Cardiac septum (tissue), 1 donor: ENCODE data around the gene SYNM. TPM values are rescaled to one million over a fixed set of nuclear protein-coding genes. Genes with fewer than 3 reads are reported as not detected.
"Not testable (repeated sequence)": the region's sequence is repeated elsewhere in the genome, so short reads cannot be mapped to it uniquely, and the experiment has no call there.

Experiments
- DNase-seq: peaks from one replicate; pipeline ENCODE4 v3.0.0-alpha.2; 2020; ENCODE audit warnings: low spot score
- intact Hi-C: fragments of 100-400 bp; cut with DNase I; formaldehyde crosslinking; loops from one replicate; pipeline ENCODE4 v1.14.0; 2022
- total RNA-seq: library from RNA; stranded (reverse); fragmentation: NEBNext Ultra II Directional; extraction: Animal tissue kit (Norgen Biotek cat#: 25700); gene quantifications from one replicate; pipeline ENCODE4 v1.2.1, GENCODE V29; 2021
- donor health status: DM: no; HTN: no; CAD: no.

The SYNM gene
- total RNA-seq, 1 donor from 2014 or later: 395 TPM

DNA sequence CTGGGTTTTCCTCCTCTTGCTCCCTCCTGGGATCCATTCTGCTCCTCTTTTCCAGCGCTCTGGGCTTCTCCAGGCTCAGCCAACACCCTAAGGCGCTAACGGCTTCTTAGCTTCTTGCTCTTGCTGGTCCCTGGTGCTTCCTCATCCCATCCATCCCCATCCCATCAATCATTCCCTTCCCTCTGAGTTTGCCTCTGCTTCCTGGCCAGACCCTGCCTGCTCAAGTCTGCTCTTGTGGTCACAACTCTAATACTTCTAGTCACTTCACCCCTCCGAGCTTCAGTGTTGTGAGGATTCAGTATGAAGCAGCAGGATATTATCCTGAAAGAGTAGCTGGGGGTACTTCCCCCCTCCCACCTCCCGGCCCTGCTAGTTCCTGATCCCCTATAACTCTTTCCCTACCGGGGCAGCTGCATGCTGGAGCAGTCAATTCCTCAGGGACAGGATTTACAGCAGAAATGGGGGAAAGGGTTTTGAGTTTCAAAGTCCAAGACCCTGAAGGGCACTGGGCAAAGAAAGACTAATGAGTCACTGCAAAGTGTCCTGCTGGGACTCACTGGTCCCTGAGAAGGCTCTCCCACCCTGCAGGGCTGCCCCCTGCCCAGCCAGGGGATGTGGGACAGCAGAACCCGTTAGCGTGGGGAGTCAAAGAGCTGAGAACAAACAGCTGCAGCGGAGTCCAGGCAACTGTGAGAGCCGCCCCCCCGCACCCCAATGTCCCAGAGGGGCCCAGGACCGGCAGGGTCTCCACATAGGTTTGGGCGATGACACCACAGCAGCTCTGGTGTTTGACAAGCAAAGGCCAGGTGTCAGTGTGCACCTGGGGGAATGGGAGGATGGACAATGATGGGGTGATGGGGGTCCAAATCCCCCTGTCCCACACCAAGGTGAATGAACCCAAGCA lies 2.3 kb upstream of the SYNM start:
- intact Hi-C loops: loop anchor here (10.0 kb wide), 1 partner anchor 632 kb away; the partner anchor contains the start of gene LYSMD4

DNA sequence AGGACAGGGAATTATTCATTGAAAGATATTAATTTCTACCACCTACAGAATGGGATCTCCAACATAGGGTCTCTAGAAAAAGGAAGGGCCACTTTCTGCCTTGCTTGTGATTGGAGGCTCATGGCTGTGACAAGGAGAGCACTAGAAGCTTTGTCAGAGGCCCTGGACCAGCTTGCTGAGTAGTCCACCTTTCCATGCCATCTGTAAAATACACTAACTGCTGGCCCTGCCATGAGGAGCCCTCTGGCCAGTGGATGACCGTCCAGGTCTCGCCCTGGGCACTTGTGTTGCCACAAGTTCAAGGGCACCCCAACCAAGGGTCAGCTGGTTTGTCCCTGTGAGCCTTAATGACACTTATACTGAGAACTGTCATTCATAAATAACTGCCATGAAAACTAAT lies 1.6 kb upstream of the SYNM start:
- intact Hi-C loops: loop anchor here (10.0 kb wide), 1 partner anchor 632 kb away; the partner anchor contains the start of gene LYSMD4
- no peak for DNase-seq

More for the DNA sequence above, 2.3 kb upstream of the SYNM start:
- no peak for DNase-seq

DNA sequence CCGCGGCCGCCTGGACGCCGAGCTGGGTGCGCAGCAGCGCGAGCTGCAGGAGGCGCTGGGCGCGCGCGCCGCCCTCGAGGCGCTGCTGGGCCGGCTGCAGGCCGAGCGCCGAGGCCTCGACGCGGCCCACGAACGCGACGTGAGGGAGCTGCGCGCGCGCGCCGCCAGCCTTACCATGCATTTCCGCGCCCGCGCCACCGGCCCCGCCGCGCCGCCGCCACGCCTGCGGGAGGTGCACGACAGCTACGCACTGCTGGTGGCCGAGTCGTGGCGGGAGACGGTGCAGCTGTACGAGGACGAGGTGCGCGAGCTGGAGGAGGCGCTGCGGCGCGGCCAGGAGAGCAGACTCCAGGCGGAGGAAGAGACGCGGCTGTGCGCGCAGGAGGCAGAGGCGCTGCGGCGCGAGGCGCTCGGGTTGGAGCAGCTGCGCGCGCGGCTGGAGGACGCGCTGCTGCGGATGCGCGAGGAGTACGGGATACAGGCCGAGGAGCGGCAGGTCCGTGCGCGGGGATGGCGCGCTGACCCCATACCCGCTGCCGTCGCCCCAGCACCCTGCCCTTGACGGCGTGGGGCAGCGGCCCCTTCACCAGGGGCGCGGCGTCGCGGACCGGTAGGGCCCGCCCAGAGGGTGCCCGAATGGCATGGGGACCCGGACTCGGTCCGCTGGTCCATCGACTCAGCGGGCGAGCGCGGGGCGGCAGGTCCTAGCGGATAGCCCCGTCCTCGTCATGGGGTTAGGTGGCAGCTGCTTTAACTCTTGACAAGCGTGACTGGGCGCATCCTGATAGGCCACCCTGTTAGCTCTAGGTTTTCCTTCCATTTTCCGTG lies 848 bp downstream of the SYNM start:
- intact Hi-C loops: loop anchor here (1.0 to 10.0 kb wide), 2 partner anchors 64 to 629 kb away; partner anchors contain the start of gene LYSMD4

DNA sequence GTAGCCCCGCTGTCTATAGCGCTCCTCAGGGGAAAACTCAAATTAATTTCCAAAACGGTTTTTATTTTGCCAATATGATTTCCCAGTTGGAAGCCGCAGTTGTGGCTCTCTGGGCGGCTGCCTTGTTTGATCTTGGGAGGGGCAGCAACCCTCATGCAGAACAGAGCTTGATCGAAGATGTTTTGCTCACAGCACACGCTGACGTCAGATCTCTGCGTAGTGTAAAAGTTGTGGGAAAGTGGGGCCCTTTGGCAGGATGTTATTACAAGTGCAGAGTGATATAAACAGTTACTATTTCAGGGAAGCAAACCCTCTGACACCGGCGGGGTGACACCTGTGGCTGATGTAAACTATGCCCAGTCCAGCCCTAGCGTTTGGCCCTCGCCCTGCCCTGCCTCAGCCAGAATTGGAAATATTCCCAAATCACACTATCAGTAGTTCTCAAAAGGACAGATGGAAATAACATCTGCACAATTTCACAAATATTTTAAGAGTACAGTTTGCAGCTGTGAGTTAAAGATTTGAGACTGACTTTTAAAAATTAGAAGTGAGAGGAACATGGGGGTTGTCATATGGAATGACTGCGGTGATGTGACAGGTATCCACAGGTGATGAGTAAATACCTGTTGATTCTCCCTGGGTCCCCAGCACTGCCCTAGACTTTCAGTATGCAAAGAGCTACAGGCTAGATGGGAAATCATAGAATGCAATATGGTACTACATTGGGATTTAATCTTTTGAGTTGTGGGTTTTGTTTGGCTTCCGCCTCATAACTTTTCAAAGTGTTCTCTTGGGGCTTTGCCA lies 1.7 kb downstream of the SYNM start:
- peak; percentile 80 for DNase-seq
- intact Hi-C loops: loop anchor here (10.0 kb wide), 1 partner anchor 628 kb away; the partner anchor contains the start of gene LYSMD4

More for the DNA sequence above, 848 bp downstream of the SYNM start:
- DNase-seq: no peak

DNA sequence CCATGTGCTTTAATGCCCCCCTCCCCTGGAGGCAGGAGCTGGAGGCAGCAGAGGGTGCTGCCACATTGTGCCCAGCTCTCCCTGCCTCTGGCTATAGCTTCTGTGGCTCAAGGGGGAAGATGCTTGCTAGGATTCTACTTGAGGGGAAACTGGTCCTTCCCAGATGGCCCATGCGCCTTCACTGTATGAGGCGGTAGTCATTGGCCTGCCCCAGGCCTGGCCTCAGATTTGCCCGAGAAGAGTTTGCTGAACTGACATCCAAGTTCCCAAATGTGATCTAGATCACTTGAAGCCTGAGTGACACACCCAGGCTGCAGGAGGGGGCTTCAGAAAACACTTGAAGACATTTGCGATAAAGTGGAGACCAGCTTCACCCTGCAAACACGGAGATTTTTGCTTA lies 4.1 kb downstream of the SYNM start:
- intact Hi-C loops: loop anchor here (10.0 kb wide), 1 partner anchor 626 kb away; the partner anchor contains the start of gene LYSMD4
- DNase-seq: peak; percentile 75

DNA sequence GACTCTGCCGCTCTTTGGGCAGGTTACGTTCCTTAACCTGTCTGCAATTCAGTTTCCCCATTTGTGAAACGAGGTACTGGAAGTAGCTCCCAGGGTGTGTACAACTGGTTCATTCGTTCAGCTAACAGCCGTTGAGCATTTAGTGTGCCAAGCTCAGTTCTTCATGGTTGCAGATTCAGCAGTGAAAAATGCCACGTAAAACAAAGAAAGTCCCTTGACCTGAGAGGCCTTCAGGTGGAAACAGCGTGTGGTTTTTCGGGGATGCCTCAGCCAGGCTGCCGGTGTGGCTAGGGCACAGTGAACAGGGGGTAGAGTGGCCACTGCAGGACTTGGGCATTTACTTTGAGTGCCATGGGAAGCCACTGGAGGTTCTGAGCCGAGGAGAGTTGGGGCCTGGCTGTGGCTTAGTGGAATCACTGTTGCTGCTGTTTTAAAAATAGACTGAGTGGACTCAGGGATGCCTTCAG lies 4.7 kb downstream of the SYNM start:
- intact Hi-C loops: loop anchor here (10.0 kb wide), 1 partner anchor 625 kb away; the partner anchor contains the start of gene LYSMD4
- DNase-seq: no peak

DNA sequence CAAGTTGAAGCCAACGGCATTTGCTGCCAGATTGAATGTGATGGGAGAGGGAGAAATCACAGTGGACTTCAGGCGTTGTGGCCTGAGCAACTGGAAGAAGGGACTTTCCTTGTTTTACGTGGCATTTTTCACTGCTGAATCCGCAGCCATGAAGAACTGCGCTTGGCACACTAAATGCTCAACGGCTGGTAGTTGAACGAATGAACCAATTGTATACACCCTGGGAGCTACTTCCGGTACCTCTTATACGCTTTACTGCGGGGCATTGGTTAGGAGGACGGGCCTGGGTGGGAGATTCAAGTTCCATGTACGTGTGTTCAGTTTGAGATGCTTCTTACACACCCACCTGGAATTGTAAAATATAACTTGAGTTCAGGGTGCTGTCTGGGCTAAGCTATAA lies 5.2 kb downstream of the SYNM start:
- intact Hi-C loops: no loop called here
- DNase-seq: no peak

DNA sequence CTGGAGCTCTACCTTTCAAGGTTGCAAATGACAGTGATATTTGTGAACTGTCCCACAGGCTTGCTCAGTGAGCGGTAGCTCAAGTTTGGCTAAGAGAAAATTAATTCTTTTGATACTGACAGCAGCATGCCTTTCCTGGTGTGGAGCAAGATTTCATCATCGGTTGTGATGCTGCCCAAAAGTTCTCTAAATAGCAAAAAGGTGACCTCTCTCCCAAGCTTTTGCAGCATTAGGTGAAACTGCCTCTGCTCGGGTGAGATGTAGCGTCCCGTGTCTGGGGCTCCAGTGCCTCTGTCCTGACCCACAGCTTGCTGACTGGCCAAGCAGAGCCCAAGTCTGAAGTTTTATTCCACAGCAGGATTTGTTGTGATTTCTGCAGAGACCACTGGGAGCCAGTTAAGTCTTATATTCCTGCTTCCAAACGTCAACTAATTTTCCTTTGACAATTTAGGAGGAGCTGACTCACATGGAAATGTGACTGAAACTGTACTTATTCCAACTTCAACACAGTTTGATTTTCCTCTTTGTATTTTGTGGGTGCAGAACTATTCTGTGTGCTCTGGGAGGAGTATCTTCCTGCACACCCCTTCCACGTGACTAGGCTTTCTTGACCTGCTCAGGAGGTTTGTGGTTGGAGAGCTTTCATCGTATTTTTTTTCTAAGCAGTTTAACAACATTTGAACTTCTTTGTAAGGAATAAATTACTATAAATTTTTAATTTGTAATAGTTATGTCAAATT lies 5.9 kb downstream of the SYNM start:
- intact Hi-C loops: no loop called here
- DNase-seq: no peak

DNA sequence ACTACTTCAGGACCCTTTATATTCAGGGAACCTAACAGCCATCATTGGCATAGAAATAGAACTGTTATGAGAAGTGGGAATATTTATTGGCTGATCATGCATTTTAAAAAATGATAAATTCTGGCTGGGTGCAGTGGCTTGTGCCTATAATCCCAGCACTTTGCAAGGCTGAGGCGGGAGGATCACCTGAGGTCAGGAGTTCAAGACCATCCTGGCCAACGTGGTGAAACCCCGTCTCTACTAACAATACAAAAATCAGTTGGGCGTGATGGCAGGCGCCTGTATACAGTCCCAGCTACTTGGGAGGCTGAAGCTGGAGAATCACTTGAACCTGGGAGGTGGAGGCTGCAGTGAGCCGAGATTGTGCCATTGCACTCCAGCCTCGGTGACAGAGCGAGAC lies 6.8 kb downstream of the SYNM start:
- intact Hi-C loops: not testable (repeated sequence)

DNA sequence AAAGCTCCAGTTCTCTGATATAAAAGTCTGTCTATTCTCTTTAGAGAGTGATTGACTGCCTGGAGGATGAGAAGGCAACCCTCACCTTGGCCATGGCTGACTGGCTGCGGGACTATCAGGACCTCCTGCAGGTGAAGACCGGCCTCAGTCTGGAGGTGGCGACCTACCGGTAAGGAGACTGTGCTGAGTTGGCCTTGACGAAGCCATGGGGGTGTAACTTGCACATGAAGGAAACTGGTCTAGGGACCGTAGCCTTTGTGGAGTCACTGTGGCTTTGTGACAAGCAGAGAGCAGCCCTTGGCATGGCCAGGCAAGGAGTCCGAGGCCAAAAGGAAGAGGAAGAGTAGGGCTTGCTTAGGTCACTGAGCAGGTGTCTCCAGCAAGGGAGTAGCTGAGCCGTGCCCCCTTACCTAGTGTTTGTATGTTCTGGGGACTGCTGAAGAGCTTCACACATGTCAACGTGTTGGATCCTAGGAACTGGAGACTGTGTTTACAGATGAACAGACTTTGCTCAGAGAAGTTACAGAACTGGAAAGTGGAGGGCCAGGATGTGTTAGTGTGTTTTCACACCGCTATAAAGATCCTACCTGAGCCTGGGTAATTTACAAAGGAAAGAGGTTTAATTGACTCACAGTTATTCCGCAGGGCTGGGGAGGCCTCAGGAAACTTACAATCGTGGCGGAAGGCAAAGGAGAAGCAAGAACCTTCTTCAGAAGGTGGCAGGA lies 8.8 kb downstream of the SYNM start:
- no peak for DNase-seq
- intact Hi-C loops: no loop called here

More for the DNA sequence above, 6.8 kb downstream of the SYNM start:
- not testable (repeated sequence) for DNase-seq

DNA sequence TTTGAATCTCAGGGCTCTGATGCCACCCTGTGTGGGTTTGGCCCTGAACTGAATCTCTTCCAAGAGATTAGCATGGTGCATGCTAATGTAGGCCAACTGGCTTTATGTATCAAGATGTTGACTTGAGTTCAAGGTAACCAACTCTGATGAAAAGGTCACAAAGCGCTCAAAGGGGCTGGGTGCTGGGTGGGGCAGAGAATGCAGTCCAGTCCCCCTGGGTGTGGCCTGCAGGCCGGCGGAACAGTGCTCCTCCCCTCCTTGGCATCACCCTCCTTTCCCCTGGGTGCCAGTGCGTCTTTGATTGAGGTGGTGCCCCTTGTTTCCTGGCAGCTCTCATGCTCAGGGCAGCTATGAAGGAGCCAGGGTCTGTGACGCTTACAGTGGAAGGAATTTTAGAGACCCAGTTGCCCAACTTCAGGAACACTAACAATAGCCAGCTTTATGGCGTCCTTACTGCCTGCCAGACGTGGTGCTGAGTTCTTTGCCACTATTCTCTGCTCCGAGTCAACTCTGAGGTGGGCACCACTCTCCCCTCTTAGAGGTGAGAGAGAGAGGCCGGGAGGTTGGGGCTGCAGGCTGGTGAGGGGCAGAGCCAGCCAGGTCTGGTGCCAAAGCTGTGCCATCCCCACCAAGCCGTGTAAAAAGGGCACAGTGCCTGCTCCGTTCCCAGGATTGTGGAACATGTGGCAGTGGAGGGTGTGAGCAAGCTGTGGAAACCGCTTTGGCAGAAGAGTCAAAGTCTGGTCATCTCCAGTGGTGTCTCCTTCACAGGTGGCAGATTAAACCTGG lies 9.8 kb downstream of the SYNM start:
- intact Hi-C loops: no loop called here
- DNase-seq: no peak

DNA sequence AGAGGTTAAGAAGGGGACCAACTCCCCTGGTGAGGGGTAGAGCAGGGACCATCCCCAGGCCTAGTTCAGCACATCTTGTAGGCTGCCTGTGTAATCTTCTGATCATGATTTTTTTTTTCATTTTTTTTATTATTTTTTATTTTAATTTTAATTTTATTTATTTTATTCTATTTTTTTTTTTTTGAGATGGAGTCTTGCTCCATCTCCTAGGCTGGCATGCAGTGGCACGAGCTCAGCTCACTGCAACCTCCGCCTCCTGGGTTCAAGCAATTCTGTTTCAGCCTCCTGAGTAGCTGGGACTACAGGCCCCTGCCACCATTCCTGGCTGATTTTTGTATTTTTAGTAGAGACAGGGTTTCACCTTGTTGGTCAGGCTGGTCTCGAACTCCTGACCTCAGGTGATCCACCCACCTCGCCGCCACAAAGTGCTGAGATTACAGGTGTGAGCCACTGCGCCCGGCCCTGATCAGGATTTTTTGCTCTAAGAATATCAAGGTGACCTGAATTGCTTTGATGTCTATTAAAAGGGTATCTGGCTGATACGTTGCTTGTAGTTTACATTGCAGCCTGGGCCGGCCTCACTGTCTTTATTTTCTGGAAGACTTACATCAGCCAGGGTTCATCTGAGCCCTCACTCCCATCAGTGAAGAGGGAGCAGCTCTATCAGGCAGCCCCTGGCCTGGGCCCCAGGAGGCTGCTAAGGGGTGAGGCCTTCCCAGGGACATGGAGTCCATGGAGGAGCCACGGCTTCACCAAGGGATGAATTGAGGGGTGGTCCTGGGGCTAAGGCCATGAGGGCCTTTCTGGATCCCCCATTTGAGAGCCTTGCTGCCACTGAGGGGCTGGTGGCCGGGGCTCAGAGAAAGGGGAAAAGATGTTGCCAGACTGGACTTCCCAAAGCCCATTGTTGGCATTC lies 10.7 kb downstream of the SYNM start:
- intact Hi-C loops: no loop called here
- no peak for DNase-seq

DNA sequence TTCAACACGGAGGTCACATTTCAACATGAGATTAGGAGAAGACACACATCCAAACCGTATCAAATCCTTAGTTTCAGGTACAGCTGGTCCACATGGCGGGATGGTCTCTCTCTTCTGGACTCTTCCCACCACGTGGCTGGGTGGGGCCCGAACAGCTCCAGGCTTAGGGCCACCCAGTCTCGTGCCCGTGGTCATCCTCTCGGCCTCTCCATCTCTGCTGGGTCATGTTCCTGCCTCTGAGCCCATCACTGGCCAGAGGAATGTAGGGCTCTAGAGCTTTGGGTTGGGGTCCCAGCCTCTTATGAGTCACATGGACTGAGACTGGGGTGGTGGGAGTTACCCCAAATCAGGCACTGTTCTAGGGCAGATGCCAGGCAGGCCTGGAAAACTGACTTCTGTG lies 12.2 kb downstream of the SYNM start:
- intact Hi-C loops: no loop called here
- no peak for DNase-seq

DNA sequence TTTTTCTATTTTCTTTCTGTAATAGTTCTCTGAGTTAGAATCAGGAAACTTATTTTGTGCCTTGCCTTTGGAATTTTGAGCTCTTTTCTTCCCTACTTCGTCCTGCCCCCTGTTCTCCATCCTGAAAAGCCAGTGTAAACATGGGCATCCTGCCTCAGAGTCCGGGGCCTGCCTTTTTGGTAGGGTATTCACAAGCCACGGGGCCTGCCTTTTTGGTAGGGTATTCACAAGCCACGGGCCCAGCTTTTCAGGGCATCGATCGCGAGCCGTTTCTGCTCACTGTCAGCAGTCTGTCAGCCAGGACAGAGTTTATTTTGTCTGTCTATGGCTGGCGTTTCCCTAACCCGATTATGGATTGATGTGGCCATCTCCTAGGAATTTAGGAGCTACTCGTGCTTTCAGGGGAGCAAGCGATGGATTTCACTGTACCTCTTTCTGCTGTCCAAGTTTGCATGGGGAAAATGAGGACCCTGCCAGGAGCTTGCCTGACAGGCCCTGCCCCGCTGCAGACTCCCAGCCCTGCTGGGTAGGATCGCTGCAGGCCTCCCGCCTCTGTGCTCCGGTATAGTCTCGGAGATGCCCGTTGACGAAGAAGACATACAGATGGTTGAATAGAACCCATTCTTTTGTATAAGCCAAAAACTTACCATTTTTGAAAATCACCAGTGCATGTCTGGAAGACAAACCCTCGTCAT lies 12.8 kb downstream of the SYNM start:
- no peak for DNase-seq
- intact Hi-C loops: no loop called here

DNA sequence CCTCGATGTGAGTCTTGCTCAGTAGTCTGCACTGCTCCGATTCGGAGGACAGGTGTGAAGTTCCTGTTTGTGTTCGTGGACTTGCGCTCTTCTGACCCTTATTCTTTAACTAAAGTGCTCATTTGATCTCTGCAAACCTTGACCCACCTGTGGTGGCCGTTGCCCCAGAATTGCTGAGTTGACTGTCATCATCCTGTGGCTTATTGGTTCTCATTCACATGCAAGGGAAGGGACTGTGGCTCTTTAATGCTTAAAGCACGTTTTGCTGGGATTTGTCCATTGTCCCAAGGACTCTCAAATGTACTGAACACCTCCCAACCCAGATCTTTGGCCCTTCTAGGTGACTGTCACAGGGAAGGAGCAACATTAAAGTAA lies 13.4 kb downstream of the SYNM start:
- intact Hi-C loops: no loop called here
- no peak for DNase-seq
